Trophoblast cell (in vitro differentiated cells and primary cell): ENCODE results near the gene GPX6.

Experiments
- DNase-seq, 2 donors: peaks; one replicate each; pipeline ENCODE4 v3.0.0-alpha.2; 2016
- H2AFZ ChIP-seq: 2 replicates; pipeline ENCODE4 v1.6.1; 2013; ENCODE audit warnings: low read length, moderate library complexity, mild to moderate bottlenecking; ENCODE audit not compliant: insufficient read depth, poor library complexity
- H2AK5ac ChIP-seq: 2 replicates; pipeline ENCODE4 v1.6.1; 2013; ENCODE audit warnings: mild to moderate bottlenecking, low read length
- H2BK120ac ChIP-seq: 2 replicates; pipeline ENCODE4 v1.6.1; 2013; ENCODE audit warnings: low read length, mild to moderate bottlenecking, moderate library complexity; ENCODE audit not compliant: insufficient read depth, poor library complexity
- H2BK12ac ChIP-seq: 2 replicates; pipeline ENCODE4 v1.6.1; 2013; ENCODE audit warnings: mild to moderate bottlenecking, low read length, moderate library complexity
- H2BK5ac ChIP-seq: 2 replicates; pipeline ENCODE4 v1.6.1; 2013; ENCODE audit warnings: low read length, low read depth, moderate library complexity, mild to moderate bottlenecking; ENCODE audit not compliant: poor library complexity
- H3K14ac ChIP-seq: 2 replicates; pipeline ENCODE4 v1.6.1; 2013; ENCODE audit warnings: mild to moderate bottlenecking, low read length
- H3K18ac ChIP-seq: 2 replicates; pipeline ENCODE4 v1.6.1; 2013; ENCODE audit warnings: mild to moderate bottlenecking, low read length
- H3K23ac ChIP-seq: 2 replicates; pipeline ENCODE4 v1.6.1; 2013; ENCODE audit warnings: low read length
- H3K27ac ChIP-seq: 2 replicates; pipeline ENCODE4 v1.5.1; 2013; ENCODE audit warnings: low read depth, mild to moderate bottlenecking, inconsistent platforms, low read length, moderate library complexity
- H3K27me3 ChIP-seq: 2 replicates; pipeline ENCODE4 v1.6.1; 2013; ENCODE audit warnings: inconsistent platforms, mild to moderate bottlenecking, low read length, moderate library complexity; ENCODE audit not compliant: insufficient read depth
- H3K36me3 ChIP-seq, 2 experiments: 1 replicate in 1 of 2; 2 replicates in 1 of 2; pipeline ENCODE4 v1.6.1; 2013; ENCODE audit warnings: low read length in 2 of 2, mild to moderate bottlenecking in 2 of 2, moderate library complexity in 1 of 2; ENCODE audit not compliant: insufficient read depth in 2 of 2, control insufficient read depth in 1 of 2
- H3K4ac ChIP-seq: 2 replicates; pipeline ENCODE4 v1.6.1; 2013; ENCODE audit warnings: low read depth, mild to moderate bottlenecking, low read length, moderate library complexity
- H3K4me1 ChIP-seq, 2 experiments: 1 replicate in 1 of 2; 2 replicates in 1 of 2; pipeline ENCODE4 v1.6.1; 2013; ENCODE audit warnings: low read length in 2 of 2, mild to moderate bottlenecking in 2 of 2, moderate library complexity in 1 of 2; ENCODE audit not compliant: insufficient read depth in 2 of 2, control insufficient read depth in 1 of 2
- H3K4me2 ChIP-seq: 2 replicates; pipeline ENCODE4 v1.6.1; 2013; ENCODE audit warnings: inconsistent platforms, mild to moderate bottlenecking, low read length, moderate library complexity
- H3K4me3 ChIP-seq: 2 replicates; pipeline ENCODE4 v1.5.1; 2013; ENCODE audit warnings: mild to moderate bottlenecking, low read depth, low read length, inconsistent platforms
- H3K79me1 ChIP-seq: one replicate; pipeline ENCODE4 v1.6.1; 2013; ENCODE audit warnings: low read length
- H3K79me2 ChIP-seq: 2 replicates; pipeline ENCODE4 v1.6.1; 2013; ENCODE audit warnings: low read length, mild to moderate bottlenecking; ENCODE audit not compliant: control insufficient read depth, insufficient read depth, poor library complexity
- H3K9ac ChIP-seq: 2 replicates; pipeline ENCODE4 v1.6.1; 2013; ENCODE audit warnings: mild to moderate bottlenecking, low read length
- H3K9me3 ChIP-seq: 2 replicates; pipeline ENCODE4 v1.6.1; 2013; ENCODE audit warnings: low read depth, mild to moderate bottlenecking, control low read depth, inconsistent platforms, low read length; ENCODE audit not compliant: insufficient read depth
- H4K12ac ChIP-seq: 2 replicates; pipeline ENCODE4 v1.6.1; 2013; ENCODE audit warnings: low read depth, mild to moderate bottlenecking, low read length, moderate library complexity
- H4K8ac ChIP-seq: 2 replicates; pipeline ENCODE4 v1.6.1; 2013; ENCODE audit warnings: low read depth, mild to moderate bottlenecking, low read length, moderate library complexity
- H4K91ac ChIP-seq: one replicate; pipeline ENCODE4 v1.6.1; 2013; ENCODE audit warnings: low read depth, mild to moderate bottlenecking, low read length, moderate library complexity
- WGBS: extraction: QIAGEN DNeasy Blood & Tissue Kit; methylation state at CpG from one replicate; pipeline ENCODE4 v1.1.7; 2013; ENCODE audit warnings: missing lambda C conversion rate; ENCODE audit not compliant: insufficient read length, insufficient coverage; ENCODE audit errors: extremely low coverage; 5-methylcytosine and 5-hydroxymethylcytosine counted together

The GPX6 gene

DNA sequence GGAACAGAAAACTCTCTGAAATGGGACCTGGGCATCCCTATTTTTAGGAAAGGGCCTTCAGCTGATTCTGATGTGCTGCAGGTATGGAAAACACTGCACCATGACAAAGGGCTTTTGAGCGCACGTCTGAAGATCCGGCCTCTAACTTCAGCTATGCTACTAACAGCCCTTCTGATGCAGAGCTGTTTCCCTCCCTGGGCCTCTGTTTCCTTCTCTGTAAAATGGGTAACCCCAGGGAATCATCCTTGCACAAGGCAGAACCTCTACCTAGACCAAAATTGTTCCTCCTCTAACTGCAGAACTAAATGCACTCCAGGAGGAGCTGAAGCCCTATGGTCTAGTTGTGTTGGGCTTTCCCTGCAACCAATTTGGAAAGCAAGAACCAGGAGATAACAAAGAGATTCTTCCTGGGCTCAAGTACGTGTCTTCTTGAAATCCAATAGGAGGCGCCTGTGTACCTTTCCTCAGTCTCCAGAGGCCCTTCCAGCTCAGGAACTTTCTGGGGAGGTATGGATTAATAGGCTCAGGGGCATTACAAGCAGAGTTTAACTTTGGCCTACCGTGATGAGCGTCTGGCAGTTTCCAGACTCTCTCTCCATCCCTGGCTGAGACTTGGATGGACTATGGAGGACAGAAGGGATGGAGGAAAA lies 16.0 kb upstream of the GPX6 start:
- H3K9me3 ChIP-seq = no peaks in the 10 kb centered on the region
- no peaks in the 10 kb centered on the region for H3K27me3 ChIP-seq
- H3K4me1 ChIP-seq = no peaks in the 10 kb centered on the region
- no peaks in the 10 kb centered on the region for H3K79me1 ChIP-seq
- no peak overlapping the region for H3K14ac ChIP-seq
- no peaks in the 10 kb centered on the region for H3K79me2 ChIP-seq
- no CpG with 5 or more reads among the region's 7 CpGs for WGBS
- no peak overlapping the region for H3K18ac ChIP-seq
- H4K8ac ChIP-seq = no peak overlapping the region
- DNase-seq = peak in 1 of 2 donors; percentile 21
- H3K4me2 ChIP-seq = no peak overlapping the region
- H3K36me3 ChIP-seq = no peaks in the 10 kb centered on the region
- no peak overlapping the region for H2BK5ac ChIP-seq
- H2BK12ac ChIP-seq = no peak overlapping the region
- H4K12ac ChIP-seq = no peak overlapping the region
- no peak overlapping the region for H2AK5ac ChIP-seq
- no peak overlapping the region for H3K23ac ChIP-seq
- H2AFZ ChIP-seq = no peak overlapping the region
- no peak overlapping the region for H4K91ac ChIP-seq
- no peak overlapping the region for H2BK120ac ChIP-seq
- H3K9ac ChIP-seq = no peak overlapping the region
- no peak overlapping the region for H3K4me3 ChIP-seq
- H3K27ac ChIP-seq = no peak overlapping the region
- H3K4ac ChIP-seq = no peak overlapping the region

- no peak overlapping the region for H3K9ac ChIP-seq
- no CpG with 5 or more reads among the region's 1 CpG for WGBS
- H3K79me1 ChIP-seq = no peaks in the 10 kb centered on the region
- no peak overlapping the region for H3K4me3 ChIP-seq
- H3K4me2 ChIP-seq = no peak overlapping the region
- H3K27ac ChIP-seq = no peak overlapping the region
- DNase-seq = peak in 1 of 2 donors; percentile 56
- no peak overlapping the region for H4K8ac ChIP-seq
- no peak overlapping the region for H2BK120ac ChIP-seq
- no peak overlapping the region for H3K14ac ChIP-seq
- no peak overlapping the region for H2AK5ac ChIP-seq
- H3K18ac ChIP-seq = no peak overlapping the region
- H4K91ac ChIP-seq = no peak overlapping the region
- H3K9me3 ChIP-seq = no peaks in the 10 kb centered on the region
- no peaks in the 10 kb centered on the region for H3K27me3 ChIP-seq
- H3K36me3 ChIP-seq = no peaks in the 10 kb centered on the region
- H3K23ac ChIP-seq = no peak overlapping the region
- H2AFZ ChIP-seq = no peak overlapping the region
- no peak overlapping the region for H2BK12ac ChIP-seq
- H3K4ac ChIP-seq = no peak overlapping the region
- H3K4me1 ChIP-seq = peaks cover 2% of the 10 kb centered on the region in 2 experiments
- no peaks in the 10 kb centered on the region for H3K79me2 ChIP-seq
- H4K12ac ChIP-seq = no peak overlapping the region
- no peak overlapping the region for H2BK5ac ChIP-seq
These were observed 15.2 kb upstream of the GPX6 start for GRCh38 chr6:28530777-28531176.

- Histone ChIP-seq H3K9me3 (no peaks in the 10 kb centered on the region), H4K91ac (no peak within 1 kb of the TSS), H4K8ac (no peak within 1 kb of the TSS), H3K9ac (no peak within 1 kb of the TSS), H3K18ac (no peak within 1 kb of the TSS), H4K12ac (no peak within 1 kb of the TSS), H3K79me1 (no peaks in the 10 kb centered on the region), H3K14ac (no peak within 1 kb of the TSS), H3K36me3 (no peaks in the 10 kb centered on the region), H3K23ac (no peak within 1 kb of the TSS), H2BK12ac (no peak within 1 kb of the TSS), H3K4me3 (no peak within 1 kb of the TSS), H3K4ac (no peak within 1 kb of the TSS), H3K4me1 (peaks cover 4% of the 10 kb centered on the region in 2 experiments), H2BK5ac (no peak within 1 kb of the TSS), H3K79me2 (no peaks in the 10 kb centered on the region), H2AFZ (no peak within 1 kb of the TSS), H2AK5ac (no peak within 1 kb of the TSS), H2BK120ac (no peak within 1 kb of the TSS), H3K27me3 (no peaks in the 10 kb centered on the region), H3K27ac (no peak within 1 kb of the TSS), H3K4me2 (no peak within 1 kb of the TSS)
- DNase-seq = no peak
- WGBS = no CpG with 5 or more reads among the region's 10 CpGs
These were observed 10.0 kb upstream of the GPX6 start, which contains the start of gene GPX5 for GRCh38 chr6:28525496-28526039. Gene GPX5, plus strand, starts transcription at chr6:28525881. Its CDS starts 133 bp downstream, at chr6:28526014.

DNA sequence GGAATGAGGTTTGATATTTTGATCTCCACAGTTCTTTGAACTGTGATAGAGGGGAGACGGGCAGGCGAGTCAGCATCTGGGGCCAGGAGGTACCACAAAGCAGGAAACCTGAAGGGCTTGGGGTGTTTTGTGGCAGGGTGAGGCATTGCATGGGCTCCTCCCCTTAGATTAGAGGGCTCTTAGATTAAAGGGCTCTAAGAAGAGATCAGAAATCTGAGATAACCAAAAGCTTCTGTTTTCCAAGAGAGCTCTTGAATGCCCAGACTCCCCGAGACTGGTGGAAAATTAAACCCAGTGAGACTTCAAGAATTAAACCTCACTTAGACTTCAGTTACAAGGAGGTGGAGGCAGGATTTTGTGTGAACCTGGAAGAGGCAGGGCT lies 7.6 kb upstream of the GPX6 start:
- Histone ChIP-seq H2BK5ac (no peak overlapping the region), H4K12ac (no peak overlapping the region), H3K79me2 (no peaks in the 10 kb centered on the region), H4K8ac (no peak overlapping the region), H3K14ac (no peak overlapping the region), H3K9me3 (no peaks in the 10 kb centered on the region), H2AK5ac (no peak overlapping the region), H4K91ac (no peak overlapping the region), H3K23ac (no peak overlapping the region), H2AFZ (no peak overlapping the region), H3K4me3 (no peak overlapping the region), H3K79me1 (no peaks in the 10 kb centered on the region), H2BK120ac (no peak overlapping the region), H3K27ac (no peak overlapping the region), H3K18ac (no peak overlapping the region), H2BK12ac (no peak overlapping the region), H3K4me2 (no peak overlapping the region), H3K9ac (no peak overlapping the region), H3K4ac (no peak overlapping the region), H3K4me1 (peaks cover 4% of the 10 kb centered on the region in 2 experiments), H3K36me3 (no peaks in the 10 kb centered on the region), H3K27me3 (no peaks in the 10 kb centered on the region)
- no peak for DNase-seq
- WGBS = no CpG with 5 or more reads among the region's 3 CpGs
